Esophagus squamous epithelium (tissue), 4 donors: ENCODE measurements around the gene VCL.

Experiments
- CTCF ChIP-seq, 6 experiments: fragments of 450-650 bp in 4 of 6; fragments of 200-600 bp in 2 of 6; sonication (generic) in 2 of 6; IDR thresholded peaks; one replicate each; pipeline ENCODE4 v1.5.1; 2016 to 2019; ENCODE audit warnings: antibody characterized with exemption in 6 of 6, mild to moderate bottlenecking in 4 of 6, moderate library complexity in 4 of 6
- POLR2A ChIP-seq, 4 donors: fragments of 450-650 bp; IDR thresholded peaks; one replicate each; pipeline ENCODE4 v1.6.1; 2017; ENCODE audit warnings: antibody characterized with exemption in 4 of 4, mild to moderate bottlenecking in 4 of 4, moderate library complexity in 3 of 4

- TF ChIP-seq CTCF (IDR thresholded peaks at IDR 0.05) = no peak
- TF ChIP-seq POLR2A (IDR thresholded peaks at IDR 0.05) = no peak
Observed at GRCh38 chr10:74113546-74113945, 115.6 kb downstream of the VCL start.
